RCC 7860 (cell line): Measurements from ENCODE around the gene SLC1A4.
A peak's percentile ranks its signal among the peaks of the same experiment; 100 is the strongest.

Source experiments
- DNase-seq: peaks from one replicate; pipeline ENCODE4 v3.0.0-alpha.2; 2015; ENCODE audit warnings: low spot score
- FAIRE-seq: peaks from 2 replicates; lab custom pipeline; 2012; peaks lifted over from hg19 to GRCh38; lab: Jason Lieb, UNC

Gene SLC1A4

DNA sequence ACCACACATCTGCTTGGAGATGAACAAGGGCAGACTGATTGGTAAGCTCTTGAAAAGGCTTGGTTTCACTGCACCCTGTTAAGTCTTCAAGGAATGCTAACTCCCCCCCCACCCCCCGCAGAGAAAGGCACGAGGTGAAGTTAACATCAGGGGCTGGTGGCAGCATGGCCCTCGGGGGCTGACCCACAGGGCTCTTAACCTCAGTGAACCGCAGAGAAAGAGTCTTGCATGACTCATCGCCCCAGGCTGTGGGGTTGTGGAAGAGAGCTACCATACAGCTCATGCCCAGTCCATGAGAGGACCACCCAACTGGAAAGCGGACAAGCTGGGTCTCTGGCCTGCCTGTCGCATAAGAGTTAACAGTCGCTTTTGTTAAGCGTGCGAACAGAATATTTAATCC lies 56.5 kb downstream of the SLC1A4 start:
- peak; percentile 78 for FAIRE-seq
- DNase-seq, result peak; percentile 80

DNA sequence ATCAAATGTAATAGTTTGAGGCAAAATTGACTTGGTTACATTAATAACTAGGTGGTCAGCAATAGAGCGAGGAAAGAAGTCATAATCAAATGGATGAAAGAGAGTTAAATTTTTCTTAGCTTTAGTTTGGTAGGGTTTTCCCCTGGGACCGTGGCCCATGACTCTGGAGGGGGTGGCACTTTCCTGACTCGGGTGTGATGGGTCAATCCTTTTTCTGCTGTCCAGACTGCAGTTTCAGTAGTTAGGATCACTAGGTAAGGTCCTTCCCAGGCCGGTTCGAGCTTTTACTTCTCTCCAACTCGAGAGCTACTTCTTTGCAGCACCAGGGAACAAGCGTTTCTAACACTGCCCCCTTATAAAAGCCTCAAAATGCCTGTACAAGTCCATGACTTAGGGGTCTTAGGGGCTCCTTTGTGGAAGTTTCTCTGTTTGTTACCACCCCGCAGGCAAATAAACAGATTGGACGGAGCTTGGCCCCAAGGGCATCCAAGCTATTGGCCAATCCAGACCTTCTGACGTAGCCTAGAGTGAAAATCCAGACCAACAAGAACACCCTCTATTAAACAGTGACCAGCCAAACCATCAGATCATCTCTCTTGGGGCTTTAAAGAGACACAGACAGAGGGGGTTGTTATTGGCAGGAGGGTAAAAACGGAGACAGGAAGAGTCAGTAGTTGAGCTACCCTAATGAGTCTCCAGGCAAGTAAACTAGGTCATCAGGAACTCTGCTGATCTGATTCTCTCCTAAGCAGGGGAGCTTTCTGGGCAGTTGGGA lies 57.6 kb downstream of the SLC1A4 start:
- no peak for FAIRE-seq
- no peak for DNase-seq

GRCh38 chr2:65049010-65049639 lies 59.9 kb downstream of the SLC1A4 start:
- DNase-seq (no peak), FAIRE-seq (no peak)

DNA sequence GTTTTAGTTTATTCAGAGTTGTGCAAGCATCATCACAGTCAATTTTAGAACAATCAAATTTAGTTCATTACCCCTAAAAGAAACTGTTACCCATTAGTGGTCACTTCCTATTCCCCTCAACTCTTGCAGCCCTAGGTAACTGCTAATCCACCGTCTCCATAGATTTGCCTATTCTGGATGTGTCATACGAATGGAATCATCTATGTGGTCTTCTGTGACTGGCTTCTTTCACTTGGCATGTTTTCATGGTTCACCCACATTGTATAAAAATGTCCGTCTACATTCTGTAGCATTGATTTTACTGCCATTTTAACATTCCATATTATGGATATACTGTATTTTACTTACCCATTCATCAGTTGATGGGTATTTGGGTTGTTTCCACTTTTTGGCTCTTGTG lies 61.7 kb downstream of the SLC1A4 start:
- no peak for DNase-seq
- no peak for FAIRE-seq

DNA sequence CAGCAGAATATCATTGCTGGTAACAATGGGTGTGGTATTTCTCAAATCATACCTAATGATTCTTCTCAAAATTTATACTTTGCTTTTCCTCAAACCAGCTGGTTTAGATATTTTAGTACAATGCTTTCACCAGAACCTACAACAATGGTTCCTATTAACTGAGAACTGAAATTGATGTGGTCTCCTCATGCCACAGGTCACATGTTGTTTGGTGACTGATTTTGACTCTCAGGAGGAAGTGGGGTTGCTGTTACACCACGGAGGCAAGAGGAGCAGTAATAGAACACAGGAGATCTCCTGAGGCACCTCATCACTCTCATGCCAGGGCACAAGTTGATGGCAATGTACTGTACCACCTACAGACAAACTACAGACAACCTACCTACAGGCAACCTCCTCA lies 64.0 kb downstream of the SLC1A4 start:
- FAIRE-seq (no peak), DNase-seq (no peak)

DNA sequence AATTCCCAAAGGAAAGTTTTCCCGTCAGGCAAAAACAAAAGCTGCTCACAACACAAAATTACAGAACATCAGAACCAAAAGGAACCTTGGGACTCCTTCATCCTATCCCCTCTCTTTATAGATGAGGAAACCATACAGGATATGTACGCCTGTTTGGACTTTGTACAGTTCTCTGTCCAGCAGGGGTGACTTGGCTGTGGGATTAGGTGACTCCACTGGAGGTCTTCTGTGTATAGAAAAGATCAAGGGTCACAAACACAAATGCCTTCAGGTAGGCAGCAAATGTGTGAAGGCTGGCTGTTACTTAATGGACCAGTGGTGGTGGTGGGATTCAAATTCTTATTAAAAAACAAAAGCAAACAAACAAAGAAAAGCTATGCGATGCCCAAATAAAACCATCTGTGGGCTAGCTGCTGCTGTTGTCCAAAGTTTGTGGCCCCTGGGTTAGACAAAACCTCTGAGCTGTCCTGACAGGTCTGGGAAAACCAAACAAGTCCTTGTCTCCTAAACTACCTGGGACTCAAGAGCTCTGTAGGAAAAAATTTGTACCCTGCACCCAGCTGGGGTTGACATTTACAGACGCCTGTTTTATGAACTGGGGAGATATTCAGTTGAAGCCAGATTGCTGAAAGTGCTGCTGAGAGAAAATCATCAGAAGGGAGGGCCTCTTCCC lies 65.7 kb downstream of the SLC1A4 start:
- DNase-seq (no peak), FAIRE-seq (no peak)

- no peak for DNase-seq
- no peak for FAIRE-seq
These were observed 66.4 kb downstream of the SLC1A4 start for GRCh38 chr2:65055422-65056214.

- peak; percentile 89 for DNase-seq
- FAIRE-seq, result peak; percentile 83
These were observed 67.2 kb downstream of the SLC1A4 start, which contains the start of gene CEP68 for GRCh38 chr2:65056215-65057053. TSS of gene CEP68 (plus strand) at chr2:65056416. CDS start at chr2:65069445, 13,029 bp downstream.

DNA sequence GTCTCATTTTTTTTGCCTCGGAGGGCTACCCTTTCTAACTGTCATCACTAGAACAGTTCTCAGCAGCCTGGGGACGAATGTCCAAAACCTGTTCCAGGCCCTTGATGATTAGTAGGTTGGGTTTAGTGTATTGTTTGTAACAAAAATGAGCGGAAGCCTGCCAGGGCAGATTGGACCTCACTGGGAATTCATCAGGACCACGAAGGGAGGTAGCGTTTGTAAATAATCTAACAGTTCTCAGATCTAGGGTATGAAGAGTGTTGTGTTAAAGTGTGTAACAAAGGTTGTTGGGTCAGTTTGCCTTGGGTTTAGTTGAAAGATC lies 67.8 kb downstream of the SLC1A4 start:
- DNase-seq (no peak), FAIRE-seq (no peak)

- DNase-seq (peak; percentile 31), FAIRE-seq (no peak)
These were observed 68.3 kb downstream of the SLC1A4 start for GRCh38 chr2:65057391-65058052.

DNA sequence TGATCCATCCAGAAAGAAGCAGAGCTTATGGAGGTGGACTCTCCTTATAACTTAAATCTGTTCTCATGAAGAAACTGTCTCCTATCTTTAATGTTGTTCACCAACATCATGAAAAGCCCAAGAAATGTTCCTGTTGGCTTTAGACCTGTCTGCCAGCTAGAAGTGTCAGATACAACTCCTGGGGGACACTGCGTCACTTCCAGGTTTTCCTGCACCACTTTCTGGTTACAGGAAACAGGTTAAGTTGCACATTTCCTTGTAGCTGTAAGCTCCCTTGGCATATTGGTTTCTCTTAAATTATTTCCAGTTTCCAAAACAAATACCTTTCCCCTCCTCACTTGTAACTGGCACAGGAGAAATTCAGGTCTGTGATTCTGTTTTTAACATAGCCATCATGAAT lies 69.9 kb downstream of the SLC1A4 start:
- FAIRE-seq, result no peak
- DNase-seq, result no peak

- FAIRE-seq, result no peak
- no peak for DNase-seq
These were observed 72.1 kb downstream of the SLC1A4 start for GRCh38 chr2:65061146-65061909.

- DNase-seq, result no peak
- FAIRE-seq, result no peak
These were observed 72.7 kb downstream of the SLC1A4 start for GRCh38 chr2:65061910-65062339.

GRCh38 chr2:65062843-65063825 lies 73.9 kb downstream of the SLC1A4 start:
- FAIRE-seq (no peak), DNase-seq (no peak)

- FAIRE-seq, result no peak
- DNase-seq, result peak; percentile 42
These were observed 75.7 kb downstream of the SLC1A4 start for GRCh38 chr2:65064728-65065552.

GRCh38 chr2:65067806-65068553 lies 78.8 kb downstream of the SLC1A4 start:
- no peak for FAIRE-seq

More at GRCh38 chr2:65067806-65068553, 78.8 kb downstream of the SLC1A4 start:
- DNase-seq, result no peak
